ENCODE data around the gene PRDM16. TPM values are rescaled to one million over a fixed set of nuclear protein-coding genes. Genes with fewer than 3 reads are reported as not detected.

The PRDM16 gene
- total RNA-seq, 4 donors from 2014 or later, result 0.41 to 0.95 TPM; not detected in 2

DNA sequence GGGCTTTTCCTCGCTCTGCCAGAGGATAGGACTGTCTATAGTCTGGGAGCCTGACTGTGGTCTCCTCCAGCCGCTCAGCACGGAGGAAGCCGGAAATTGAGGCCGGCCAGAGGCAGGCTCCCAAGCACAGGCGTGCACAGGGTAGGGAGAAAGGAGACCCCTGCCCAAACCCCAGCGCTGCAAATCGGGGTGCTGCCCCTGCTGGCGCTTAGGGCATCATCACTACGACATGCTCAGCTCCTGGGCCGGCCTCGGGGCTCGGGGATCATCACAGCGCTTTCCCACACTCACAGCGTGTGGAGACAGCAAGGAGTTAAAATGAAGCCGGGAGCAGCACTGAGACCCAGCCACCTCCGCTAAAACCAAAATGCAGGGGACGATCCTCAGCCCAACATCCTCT, 322.7 kb downstream of the PRDM16 start:
- Histone ChIP-seq H3K27ac (no peak overlapping the region), H3K36me3 (no peaks in the 10 kb centered on the region), H3K4me3 (no peak overlapping the region), H3K27me3 (peaks cover 92% of the 10 kb centered on the region), H3K9me3 (no peaks in the 10 kb centered on the region), H3K4me1 (peaks cover 9 to 18% (median 13%) of the 10 kb centered on the region in 4 donors)
- in situ Hi-C loops (cut with MboI; ENCODE audit: low pct_ligation_motif_present in 1 of 4, low pct_unique_long_range_greater_than_20kb in 1 of 4, low sequenced_read_pairs in 3 of 4) (no loop called here), intact Hi-C loops (cut with DNase I; ENCODE audit: low total_unique reads) (no loop called here)
- WGBS, 2 donors (ENCODE audit: low coverage in 1 of 2), result 71% methylated on average over 18 of the region's 18 CpGs; no CpG with 5 or more reads in 1 of the 2 donors
- TF ChIP-seq, protein P1, sequence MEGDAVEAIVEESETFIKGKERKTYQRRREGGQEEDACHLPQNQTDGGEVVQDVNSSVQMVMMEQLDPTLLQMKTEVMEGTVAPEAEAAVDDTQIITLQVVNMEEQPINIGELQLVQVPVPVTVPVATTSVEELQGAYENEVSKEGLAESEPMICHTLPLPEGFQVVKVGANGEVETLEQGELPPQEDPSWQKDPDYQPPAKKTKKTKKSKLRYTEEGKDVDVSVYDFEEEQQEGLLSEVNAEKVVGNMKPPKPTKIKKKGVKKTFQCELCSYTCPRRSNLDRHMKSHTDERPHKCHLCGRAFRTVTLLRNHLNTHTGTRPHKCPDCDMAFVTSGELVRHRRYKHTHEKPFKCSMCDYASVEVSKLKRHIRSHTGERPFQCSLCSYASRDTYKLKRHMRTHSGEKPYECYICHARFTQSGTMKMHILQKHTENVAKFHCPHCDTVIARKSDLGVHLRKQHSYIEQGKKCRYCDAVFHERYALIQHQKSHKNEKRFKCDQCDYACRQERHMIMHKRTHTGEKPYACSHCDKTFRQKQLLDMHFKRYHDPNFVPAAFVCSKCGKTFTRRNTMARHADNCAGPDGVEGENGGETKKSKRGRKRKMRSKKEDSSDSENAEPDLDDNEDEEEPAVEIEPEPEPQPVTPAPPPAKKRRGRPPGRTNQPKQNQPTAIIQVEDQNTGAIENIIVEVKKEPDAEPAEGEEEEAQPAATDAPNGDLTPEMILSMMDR (IDR thresholded peaks at IDR 0.05), result no peak
- no peak for TF ChIP-seq EP300 (IDR thresholded peaks at IDR 0.05; ENCODE audit: low read depth)
- TF ChIP-seq POLR2A (IDR thresholded peaks at IDR 0.05), result no peak
- TF ChIP-seq POLR2AphosphoS5 (IDR thresholded peaks at IDR 0.05), result no peak
- DNase-seq, result no peak

DNA sequence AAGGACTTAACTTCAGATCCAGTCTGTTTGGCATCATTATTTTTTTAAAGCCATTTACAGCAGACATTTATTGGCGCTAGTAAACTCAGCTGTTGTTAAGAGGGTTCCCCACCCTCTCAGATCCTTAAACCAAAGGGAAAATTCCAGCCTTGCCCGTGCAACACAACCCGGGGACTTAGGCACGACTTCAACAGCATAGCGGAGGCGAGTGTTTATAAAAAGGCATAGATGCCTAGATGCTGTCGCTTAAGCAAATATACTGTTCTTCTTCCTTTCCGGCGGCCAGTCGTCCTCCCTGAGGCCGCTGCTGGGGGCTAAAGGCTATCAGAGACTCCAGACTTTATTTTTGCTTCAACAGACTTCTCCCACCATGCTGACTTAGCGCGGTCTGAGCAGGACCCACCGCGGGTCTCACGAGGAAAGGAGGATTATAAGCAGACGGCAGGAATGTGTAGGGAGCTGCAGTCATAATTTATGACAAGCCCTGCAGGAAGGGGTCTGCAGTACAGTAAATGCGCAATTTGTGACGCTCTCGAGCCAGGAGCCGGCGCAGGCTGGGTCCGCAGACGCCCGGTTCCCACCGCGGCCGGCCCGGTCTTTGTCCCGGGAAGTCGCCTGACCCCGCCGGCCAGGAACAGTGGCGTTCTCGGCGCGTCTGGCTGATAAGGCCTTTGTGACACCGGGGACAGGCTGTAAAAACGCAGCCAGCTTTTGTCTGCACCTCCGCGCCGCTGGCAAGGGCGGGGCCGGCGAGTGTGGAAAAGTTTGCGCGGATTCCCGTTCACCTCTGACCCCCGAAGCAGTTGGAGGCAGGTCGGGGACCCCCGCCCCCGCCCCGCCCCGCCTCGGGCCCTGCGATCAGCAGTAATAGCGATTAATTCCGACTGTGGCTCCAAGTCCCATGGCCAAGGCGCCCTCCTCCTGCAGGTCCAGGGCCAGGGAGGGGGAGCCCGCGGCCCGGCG, 324.3 kb downstream of the PRDM16 start:
- no peaks in the 10 kb centered on the region for H3K36me3 ChIP-seq
- TF ChIP-seq, protein P1 (IDR thresholded peaks at IDR 0.05), result no peak
- no peak for TF ChIP-seq EP300 (IDR thresholded peaks at IDR 0.05; ENCODE audit: low read depth)
- no peak for TF ChIP-seq POLR2AphosphoS5 (IDR thresholded peaks at IDR 0.05)
- TF ChIP-seq POLR2A (IDR thresholded peaks at IDR 0.05), result no peak
- H3K27me3 ChIP-seq, result peaks cover 97% of the 10 kb centered on the region
- H3K4me1 ChIP-seq, result peaks cover 9 to 18% (median 13%) of the 10 kb centered on the region in 4 donors
- peak overlapping the region in 2 of 4 donors; percentile 21 to 30 for H3K4me3 ChIP-seq
- H3K27ac ChIP-seq, result peak overlapping the region in 1 of 4 donors; percentile 6
- WGBS, 2 donors (ENCODE audit: low coverage in 1 of 2), result 4% methylated on average over 59 of the region's 63 CpGs; no CpG with 5 or more reads in 1 of the 2 donors
- peak; percentile 20 for DNase-seq
- H3K9me3 ChIP-seq, result no peaks in the 10 kb centered on the region
- intact Hi-C loops (cut with DNase I; ENCODE audit: low total_unique reads), result no loop called here
- in situ Hi-C loops (cut with MboI; ENCODE audit: low pct_ligation_motif_present in 1 of 4, low pct_unique_long_range_greater_than_20kb in 1 of 4, low sequenced_read_pairs in 3 of 4), result no loop called here

DNA sequence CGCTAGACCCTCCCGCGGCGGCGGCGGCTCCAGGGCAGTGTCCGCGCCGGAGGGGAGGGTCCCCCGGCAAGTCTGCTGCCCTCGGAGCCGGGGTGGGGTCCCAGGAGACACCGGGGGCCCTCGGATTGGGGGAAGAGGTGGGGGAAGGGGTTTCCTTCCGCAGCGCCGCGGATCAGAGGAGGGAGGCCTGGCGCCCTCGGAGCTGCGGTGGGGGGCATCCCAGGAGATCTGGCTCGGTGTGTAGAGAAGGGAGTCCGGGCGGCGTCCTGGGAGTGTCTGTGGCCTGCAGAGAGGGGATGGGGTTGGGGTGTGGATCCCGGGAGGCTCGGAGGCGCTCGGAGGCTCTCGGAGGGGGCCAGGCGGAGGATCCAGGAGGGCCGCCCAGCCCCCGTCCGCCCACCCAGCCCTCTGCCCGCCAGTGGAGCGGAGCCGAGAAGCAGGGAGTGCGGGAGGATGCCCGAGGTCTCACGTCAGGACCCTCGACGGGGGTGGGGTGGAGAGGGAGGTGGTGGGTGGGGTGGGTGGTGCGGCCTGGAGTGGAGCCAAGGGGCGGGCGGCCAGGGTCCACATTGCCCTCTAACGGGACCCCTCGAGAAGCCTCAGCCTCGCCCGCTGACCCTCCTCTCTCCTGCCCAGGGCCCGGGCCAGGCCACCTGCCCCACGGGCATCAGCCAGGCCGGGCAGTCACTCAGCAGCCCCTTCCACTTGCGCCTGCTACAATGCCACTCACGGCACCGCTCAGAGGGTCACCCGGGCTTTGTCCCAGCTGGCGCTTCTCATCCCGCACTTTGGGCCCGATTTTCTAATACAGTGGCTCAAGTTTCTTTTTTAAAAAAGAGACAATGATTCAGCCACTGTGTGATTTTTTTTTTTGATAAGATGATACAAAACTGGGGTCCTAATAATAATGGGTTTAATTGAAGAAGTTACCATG, 325.3 kb downstream of the PRDM16 start:
- peak overlapping the region in 1 of 4 donors; percentile 6 for H3K27ac ChIP-seq

More for the DNA sequence above, 325.3 kb downstream of the PRDM16 start:
- in situ Hi-C loops (cut with MboI; ENCODE audit: low pct_ligation_motif_present in 1 of 4, low pct_unique_long_range_greater_than_20kb in 1 of 4, low sequenced_read_pairs in 3 of 4) (no loop called here), intact Hi-C loops (cut with DNase I; ENCODE audit: low total_unique reads) (no loop called here)
- H3K4me1 ChIP-seq, result peaks cover 9 to 18% (median 13%) of the 10 kb centered on the region in 4 donors
- H3K9me3 ChIP-seq, result no peaks in the 10 kb centered on the region
- H3K4me3 ChIP-seq, result peak overlapping the region in 2 of 4 donors; percentile 21 to 30
- 24 to 73% methylated on average over 5 to 49 of the region's 59 CpGs for WGBS, 2 donors (ENCODE audit: low coverage in 1 of 2)
- H3K36me3 ChIP-seq, result no peaks in the 10 kb centered on the region
- no peak for DNase-seq
- H3K27me3 ChIP-seq, result peaks cover 97% of the 10 kb centered on the region
- TF ChIP-seq POLR2A (IDR thresholded peaks at IDR 0.05), result no peak
- no peak for TF ChIP-seq POLR2AphosphoS5 (IDR thresholded peaks at IDR 0.05)
- TF ChIP-seq, protein P1 (IDR thresholded peaks at IDR 0.05), result no peak
- no peak for TF ChIP-seq EP300 (IDR thresholded peaks at IDR 0.05; ENCODE audit: low read depth)
